GM12878 (cell line): ENCODE measurements around the gene EPB41.

Experiments used
- EP300 ChIP-seq, 2 experiments: fragments of 150-350 bp in 1 of 2; IDR thresholded peaks; 2 replicates each; pipeline ENCODE4 v1.6.1; 2011 to 2012; ENCODE audit warnings: low read depth in 2 of 2, low read length in 2 of 2, borderline replicate concordance in 1 of 2, improper control_type of control experiment in 1 of 2, inconsistent platforms in 1 of 2; ENCODE audit not compliant: control insufficient read depth in 1 of 2
- POLR2AphosphoS5 ChIP-seq: IDR thresholded peaks from 2 replicates; pipeline ENCODE4 v1.6.1; 2011; ENCODE audit warnings: mild to moderate bottlenecking, low read length, inconsistent platforms
- RAD21 ChIP-seq: IDR thresholded peaks from 2 replicates; pipeline ENCODE4 v1.6.1; 2011; ENCODE audit warnings: mild to moderate bottlenecking, low read depth, low read length, moderate library complexity; ENCODE audit not compliant: insufficient read depth
- SIN3A ChIP-seq: IDR thresholded peaks from 2 replicates; pipeline ENCODE4 v1.6.1; 2012; ENCODE audit warnings: low read depth, low read length, improper control_type of control experiment
- TCF3 ChIP-seq: IDR thresholded peaks from 2 replicates; pipeline ENCODE4 v1.6.1; 2012; ENCODE audit warnings: low read depth, mild to moderate bottlenecking, low read length, borderline replicate concordance; ENCODE audit not compliant: insufficient read depth
- TF ChIP-seq, protein P1 (sequence below): IDR thresholded peaks from 2 replicates; pipeline ENCODE4 v1.6.1; 2011; ENCODE audit warnings: low read depth, mild to moderate bottlenecking, low read length, moderate library complexity, borderline replicate concordance; ENCODE audit errors: extremely low read depth
- TF ChIP-seq, protein P2 (sequence below): IDR thresholded peaks from 2 replicates; pipeline ENCODE4 v1.6.1; 2012; ENCODE audit warnings: low read depth, low read length, improper control_type of control experiment
- TF ChIP-seq, protein P3 (sequence below): IDR thresholded peaks from 2 replicates; pipeline ENCODE4 v1.6.1; 2011; ENCODE audit warnings: low read depth, low read length, improper control_type of control experiment, borderline replicate concordance
- TF ChIP-seq, protein P4 (sequence below), 3 experiments: IDR thresholded peaks in 2 of 3; conservative IDR thresholded peaks in 1 of 3; 2 replicates each; pipeline ENCODE4 v1.5.1; 2011; ENCODE audit warnings: low read depth in 3 of 3, low read length in 3 of 3, mild to moderate bottlenecking in 3 of 3, control low read depth in 2 of 3, moderate library complexity in 2 of 3, inconsistent platforms in 1 of 3, mixed read lengths in 1 of 3; ENCODE audit not compliant: control insufficient read depth in 2 of 3, insufficient read depth in 1 of 3; ENCODE audit errors: extremely low read depth in 1 of 3

DNA sequence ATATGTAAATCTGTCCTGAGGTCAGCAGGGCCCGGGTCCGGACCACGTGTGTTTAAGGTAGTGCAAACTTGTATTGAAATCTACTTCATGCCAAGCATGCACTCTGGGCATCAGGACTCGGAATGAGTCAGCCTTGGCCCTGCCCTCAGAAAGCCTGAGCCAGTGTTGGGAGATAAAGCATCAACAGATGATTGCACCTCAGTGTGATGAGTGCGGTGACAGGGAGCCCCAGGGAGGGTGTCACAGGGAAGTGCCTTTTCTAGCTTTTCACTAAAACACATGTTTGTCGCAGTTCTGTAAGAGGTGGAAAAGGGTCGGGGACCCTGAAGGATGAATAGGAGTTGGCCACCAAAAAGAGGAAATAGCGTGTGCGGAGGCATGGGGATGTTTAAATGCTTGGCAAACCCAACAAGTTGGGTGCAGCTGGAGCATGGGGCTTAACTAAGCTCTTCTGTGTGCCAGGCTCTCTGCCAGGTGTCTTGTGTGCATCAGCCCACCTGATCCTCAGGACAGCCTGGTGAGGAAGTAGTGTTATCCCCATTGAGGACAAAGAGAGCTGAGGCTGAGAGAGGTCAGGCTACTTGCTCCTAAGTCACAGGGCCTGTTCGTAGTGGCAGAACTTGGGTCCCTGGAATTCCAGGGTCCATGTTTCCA lies 48.2 kb upstream of the EPB41 start:
- no peak for TF ChIP-seq RAD21
- TF ChIP-seq, protein P1, sequence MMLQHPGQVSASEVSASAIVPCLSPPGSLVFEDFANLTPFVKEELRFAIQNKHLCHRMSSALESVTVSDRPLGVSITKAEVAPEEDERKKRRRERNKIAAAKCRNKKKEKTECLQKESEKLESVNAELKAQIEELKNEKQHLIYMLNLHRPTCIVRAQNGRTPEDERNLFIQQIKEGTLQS: no peak
- TF ChIP-seq, protein P2, sequence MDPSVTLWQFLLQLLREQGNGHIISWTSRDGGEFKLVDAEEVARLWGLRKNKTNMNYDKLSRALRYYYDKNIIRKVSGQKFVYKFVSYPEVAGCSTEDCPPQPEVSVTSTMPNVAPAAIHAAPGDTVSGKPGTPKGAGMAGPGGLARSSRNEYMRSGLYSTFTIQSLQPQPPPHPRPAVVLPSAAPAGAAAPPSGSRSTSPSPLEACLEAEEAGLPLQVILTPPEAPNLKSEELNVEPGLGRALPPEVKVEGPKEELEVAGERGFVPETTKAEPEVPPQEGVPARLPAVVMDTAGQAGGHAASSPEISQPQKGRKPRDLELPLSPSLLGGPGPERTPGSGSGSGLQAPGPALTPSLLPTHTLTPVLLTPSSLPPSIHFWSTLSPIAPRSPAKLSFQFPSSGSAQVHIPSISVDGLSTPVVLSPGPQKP: no peak
- no peak for TF ChIP-seq POLR2AphosphoS5
- no peak for TF ChIP-seq TCF3
- TF ChIP-seq, protein P3, sequence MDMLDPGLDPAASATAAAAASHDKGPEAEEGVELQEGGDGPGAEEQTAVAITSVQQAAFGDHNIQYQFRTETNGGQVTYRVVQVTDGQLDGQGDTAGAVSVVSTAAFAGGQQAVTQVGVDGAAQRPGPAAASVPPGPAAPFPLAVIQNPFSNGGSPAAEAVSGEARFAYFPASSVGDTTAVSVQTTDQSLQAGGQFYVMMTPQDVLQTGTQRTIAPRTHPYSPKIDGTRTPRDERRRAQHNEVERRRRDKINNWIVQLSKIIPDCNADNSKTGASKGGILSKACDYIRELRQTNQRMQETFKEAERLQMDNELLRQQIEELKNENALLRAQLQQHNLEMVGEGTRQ: no peak
- no peak for TF ChIP-seq EP300 (IDR thresholded peaks at IDR 0.05; ENCODE audit: borderline replicate concordance in 1 of 2, control insufficient read depth in 1 of 2, low read depth in 2 of 2, low read length in 2 of 2)
- TF ChIP-seq SIN3A: no peak
- TF ChIP-seq, protein P4, sequence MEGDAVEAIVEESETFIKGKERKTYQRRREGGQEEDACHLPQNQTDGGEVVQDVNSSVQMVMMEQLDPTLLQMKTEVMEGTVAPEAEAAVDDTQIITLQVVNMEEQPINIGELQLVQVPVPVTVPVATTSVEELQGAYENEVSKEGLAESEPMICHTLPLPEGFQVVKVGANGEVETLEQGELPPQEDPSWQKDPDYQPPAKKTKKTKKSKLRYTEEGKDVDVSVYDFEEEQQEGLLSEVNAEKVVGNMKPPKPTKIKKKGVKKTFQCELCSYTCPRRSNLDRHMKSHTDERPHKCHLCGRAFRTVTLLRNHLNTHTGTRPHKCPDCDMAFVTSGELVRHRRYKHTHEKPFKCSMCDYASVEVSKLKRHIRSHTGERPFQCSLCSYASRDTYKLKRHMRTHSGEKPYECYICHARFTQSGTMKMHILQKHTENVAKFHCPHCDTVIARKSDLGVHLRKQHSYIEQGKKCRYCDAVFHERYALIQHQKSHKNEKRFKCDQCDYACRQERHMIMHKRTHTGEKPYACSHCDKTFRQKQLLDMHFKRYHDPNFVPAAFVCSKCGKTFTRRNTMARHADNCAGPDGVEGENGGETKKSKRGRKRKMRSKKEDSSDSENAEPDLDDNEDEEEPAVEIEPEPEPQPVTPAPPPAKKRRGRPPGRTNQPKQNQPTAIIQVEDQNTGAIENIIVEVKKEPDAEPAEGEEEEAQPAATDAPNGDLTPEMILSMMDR (IDR thresholded peaks at IDR 0.05 in 2 of 3, conservative IDR thresholded peaks at IDR 0.05 in 1 of 3; ENCODE audit: control insufficient read depth in 2 of 3, extremely low read depth in 1 of 3, insufficient read depth in 1 of 3, low read depth in 3 of 3, low read length in 3 of 3): no peak
